ENCODE results near the gene C2orf49. TPM values are rescaled to one million over a fixed set of nuclear protein-coding genes. Genes with fewer than 3 reads are reported as not detected.

The C2orf49 gene
- polyA plus RNA-seq, 3 donors: 8.1 to 10.4 (median 8.6) TPM

DNA sequence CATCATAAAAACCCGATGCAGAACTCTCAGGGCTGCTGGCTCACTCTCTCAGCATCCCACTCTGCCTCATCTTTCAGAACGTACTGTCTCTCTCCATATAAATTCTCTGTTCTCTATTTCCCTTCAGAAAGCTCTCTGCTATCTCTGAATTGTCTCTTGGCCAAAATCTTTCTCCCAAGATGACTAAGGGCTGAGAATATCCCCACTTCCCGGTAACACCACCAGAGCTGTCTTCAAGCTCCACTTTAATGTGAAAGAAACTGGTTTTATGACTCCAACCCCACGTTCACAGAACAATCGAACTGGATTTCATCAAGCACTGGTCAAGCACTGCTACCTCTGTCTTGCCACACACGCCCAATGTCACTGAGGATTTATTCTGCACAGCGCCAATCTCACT lies 30.2 kb upstream of the C2orf49 start:
- DNase-seq: no peak
- Histone ChIP-seq H3K36me3 (replicated peaks in 1 of 2; ENCODE audit: control insufficient read depth in 1 of 2, insufficient read depth in 2 of 2, low read length in 2 of 2) (peaks cover 20 to 48% of the 10 kb centered on the region in 2 donors), H3K9me3 (replicated peaks in 1 of 2; ENCODE audit: control insufficient read depth in 1 of 2, insufficient read depth in 1 of 2, low read length in 2 of 2) (no peaks in the 10 kb centered on the region), H3K27ac (ENCODE audit: low read depth in 1 of 2, low read length in 2 of 2) (no peak overlapping the region), H3K79me2 (ENCODE audit: insufficient read depth, low read length) (peaks cover 86% of the 10 kb centered on the region), H4K20me1 (ENCODE audit: insufficient read depth, low read length) (peaks cover 51% of the 10 kb centered on the region), H2AFZ (ENCODE audit: insufficient read depth, low read depth, low read length, poor library complexity, severe bottlenecking) (no peak overlapping the region), H3K27me3 (ENCODE audit: control insufficient read depth in 2 of 2, insufficient read depth in 2 of 2, low read length in 2 of 2) (no peaks in the 10 kb centered on the region), H3K4me2 (replicated peaks; ENCODE audit: extremely low read depth, low read length, poor library complexity, severe bottlenecking) (no peak overlapping the region), H3K4me3 (replicated peaks in 1 of 3; ENCODE audit: low read depth in 2 of 3, low read length in 3 of 3) (no peak overlapping the region), H3K9ac (ENCODE audit: insufficient read depth, low read length, poor library complexity, severe bottlenecking) (no peak overlapping the region), H3K4me1 (ENCODE audit: control insufficient read depth in 1 of 2, insufficient read depth in 2 of 2, low read length in 2 of 2) (peaks cover 11 to 15% of the 10 kb centered on the region in 2 donors)
- Mint-ChIP-seq H3K4me3 (no peak overlapping the region), H3K4me1 (peaks cover 22% of the 10 kb centered on the region), H3K36me3 (peaks cover 34 to 40% of the 10 kb centered on the region in 2 donors), H3K9me3 (peaks cover 0 to 3% (median 0%) of the 10 kb centered on the region in 7 donors), H3K27me3 (ENCODE audit: low read depth in 3 of 3) (no peaks in the 10 kb centered on the region), H3K27ac (peak overlapping the region in 4 of 7 donors; percentile 0 to 47 (median 26))
- WGBS (ENCODE audit: insufficient coverage): 90% methylated on average over 7 of the region's 7 CpGs
- intact Hi-C loops (cut with micrococcal nuclease): no loop called here
- TF ChIP-seq, protein P1, sequence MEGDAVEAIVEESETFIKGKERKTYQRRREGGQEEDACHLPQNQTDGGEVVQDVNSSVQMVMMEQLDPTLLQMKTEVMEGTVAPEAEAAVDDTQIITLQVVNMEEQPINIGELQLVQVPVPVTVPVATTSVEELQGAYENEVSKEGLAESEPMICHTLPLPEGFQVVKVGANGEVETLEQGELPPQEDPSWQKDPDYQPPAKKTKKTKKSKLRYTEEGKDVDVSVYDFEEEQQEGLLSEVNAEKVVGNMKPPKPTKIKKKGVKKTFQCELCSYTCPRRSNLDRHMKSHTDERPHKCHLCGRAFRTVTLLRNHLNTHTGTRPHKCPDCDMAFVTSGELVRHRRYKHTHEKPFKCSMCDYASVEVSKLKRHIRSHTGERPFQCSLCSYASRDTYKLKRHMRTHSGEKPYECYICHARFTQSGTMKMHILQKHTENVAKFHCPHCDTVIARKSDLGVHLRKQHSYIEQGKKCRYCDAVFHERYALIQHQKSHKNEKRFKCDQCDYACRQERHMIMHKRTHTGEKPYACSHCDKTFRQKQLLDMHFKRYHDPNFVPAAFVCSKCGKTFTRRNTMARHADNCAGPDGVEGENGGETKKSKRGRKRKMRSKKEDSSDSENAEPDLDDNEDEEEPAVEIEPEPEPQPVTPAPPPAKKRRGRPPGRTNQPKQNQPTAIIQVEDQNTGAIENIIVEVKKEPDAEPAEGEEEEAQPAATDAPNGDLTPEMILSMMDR (IDR thresholded peaks at IDR 0.05): no peak

DNA sequence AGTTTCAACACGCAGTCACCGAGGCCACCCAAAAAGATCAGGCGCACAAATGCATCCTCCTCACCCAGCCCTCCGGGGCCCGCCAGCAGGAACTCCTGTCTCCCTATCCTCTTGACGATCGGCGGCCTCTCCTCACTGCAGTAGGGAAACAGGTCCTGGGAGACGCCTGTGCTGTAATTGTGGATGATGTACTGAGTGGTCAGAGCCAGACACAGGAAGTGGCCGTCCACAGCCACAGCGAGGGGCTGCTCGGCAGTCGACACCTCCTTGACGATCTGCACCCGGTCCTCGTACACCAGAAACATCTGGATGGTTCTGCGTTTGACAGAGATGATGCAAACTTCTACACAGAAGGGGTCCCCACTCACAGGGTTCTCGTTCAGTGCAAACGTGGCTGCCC lies 29.8 kb upstream of the C2orf49 start:
- Histone ChIP-seq H2AFZ (ENCODE audit: insufficient read depth, low read depth, low read length, poor library complexity, severe bottlenecking) (no peak overlapping the region), H3K4me3 (replicated peaks in 1 of 3; ENCODE audit: low read depth in 2 of 3, low read length in 3 of 3) (no peak overlapping the region), H3K9me3 (replicated peaks in 1 of 2; ENCODE audit: control insufficient read depth in 1 of 2, insufficient read depth in 1 of 2, low read length in 2 of 2) (no peaks in the 10 kb centered on the region), H3K9ac (ENCODE audit: insufficient read depth, low read length, poor library complexity, severe bottlenecking) (no peak overlapping the region), H3K36me3 (replicated peaks in 1 of 2; ENCODE audit: control insufficient read depth in 1 of 2, insufficient read depth in 2 of 2, low read length in 2 of 2) (peaks cover 20 to 48% of the 10 kb centered on the region in 2 donors), H3K27ac (ENCODE audit: low read depth in 1 of 2, low read length in 2 of 2) (peak overlapping the region in 1 of 2 donors; percentile 21), H3K79me2 (ENCODE audit: insufficient read depth, low read length) (peaks cover 86% of the 10 kb centered on the region), H3K27me3 (ENCODE audit: control insufficient read depth in 2 of 2, insufficient read depth in 2 of 2, low read length in 2 of 2) (no peaks in the 10 kb centered on the region), H3K4me1 (ENCODE audit: control insufficient read depth in 1 of 2, insufficient read depth in 2 of 2, low read length in 2 of 2) (peaks cover 11 to 15% of the 10 kb centered on the region in 2 donors), H4K20me1 (ENCODE audit: insufficient read depth, low read length) (peaks cover 51% of the 10 kb centered on the region), H3K4me2 (replicated peaks; ENCODE audit: extremely low read depth, low read length, poor library complexity, severe bottlenecking) (no peak overlapping the region)
- intact Hi-C loops (cut with micrococcal nuclease): no loop called here
- 86% methylated on average over 5 of the region's 19 CpGs for WGBS (ENCODE audit: insufficient coverage)
- Mint-ChIP-seq H3K4me3 (no peak overlapping the region), H3K9me3 (peaks cover 0 to 3% (median 0%) of the 10 kb centered on the region in 7 donors), H3K36me3 (peaks cover 34 to 40% of the 10 kb centered on the region in 2 donors), H3K27me3 (ENCODE audit: low read depth in 3 of 3) (no peaks in the 10 kb centered on the region), H3K27ac (peak overlapping the region in 2 of 7 donors; percentile 12 to 40), H3K4me1 (peaks cover 20% of the 10 kb centered on the region)
- TF ChIP-seq, protein P1 (IDR thresholded peaks at IDR 0.05): no peak
- DNase-seq: no peak
